ENCODE results near the gene GMNN. TPM values are rescaled to one million over a fixed set of nuclear protein-coding genes. Genes with fewer than 3 reads are reported as not detected.
A peak's percentile ranks its signal among the peaks of the same experiment; 100 is the strongest.

GMNN gene
- total and polyA plus RNA-seq, 4 donors = 11.4 to 18.3 (median 13.8) TPM

DNA sequence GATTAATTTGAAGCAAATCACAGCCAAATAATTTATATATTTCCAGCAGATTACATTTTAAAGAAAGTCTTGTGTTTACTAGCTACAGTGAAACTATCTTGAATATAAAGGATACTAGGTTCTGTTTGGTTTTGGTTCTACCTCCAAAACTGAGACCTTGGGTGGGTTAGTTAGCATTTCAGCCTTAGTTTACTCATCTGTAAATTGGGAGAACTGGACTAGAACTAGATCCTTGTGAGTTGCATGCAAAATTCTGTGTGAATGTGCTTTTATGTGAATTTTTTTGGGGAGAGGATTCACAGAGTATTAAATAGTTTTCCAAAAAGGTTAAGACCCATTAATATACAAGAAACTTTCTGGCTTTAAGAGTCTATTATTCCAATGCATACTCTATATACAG, 4.1 kb downstream of the GMNN start:
- Histone ChIP-seq H3K36me3 (ENCODE audit: control insufficient read depth in 4 of 4, insufficient read depth in 4 of 4, low read length in 4 of 4) (peaks cover 3 to 14% (median 4%) of the 10 kb centered on the region in 4 donors), H3K9me3 (ENCODE audit: control insufficient read depth in 4 of 4, insufficient read depth in 3 of 4, low read length in 3 of 4) (no peaks in the 10 kb centered on the region), H3K9ac (ENCODE audit: insufficient read depth in 1 of 2, low read length in 2 of 2) (no peak overlapping the region), H3K4me1 (ENCODE audit: control insufficient read depth in 5 of 5, insufficient read depth in 5 of 5, low read length in 5 of 5) (peaks cover 0 to 13% (median 7%) of the 10 kb centered on the region in 5 donors), H3K4me3 (no peak overlapping the region), H3K27me3 (ENCODE audit: control insufficient read depth in 3 of 3, insufficient read depth in 3 of 3, low read length in 2 of 3) (no peaks in the 10 kb centered on the region), H3K27ac (ENCODE audit: low read depth in 1 of 2, low read length in 1 of 2) (no peak overlapping the region)
- DNase-seq (no peak), ATAC-seq (ENCODE audit: insufficient read depth, low FRiP score) (no peak)
- TF ChIP-seq, protein P1, sequence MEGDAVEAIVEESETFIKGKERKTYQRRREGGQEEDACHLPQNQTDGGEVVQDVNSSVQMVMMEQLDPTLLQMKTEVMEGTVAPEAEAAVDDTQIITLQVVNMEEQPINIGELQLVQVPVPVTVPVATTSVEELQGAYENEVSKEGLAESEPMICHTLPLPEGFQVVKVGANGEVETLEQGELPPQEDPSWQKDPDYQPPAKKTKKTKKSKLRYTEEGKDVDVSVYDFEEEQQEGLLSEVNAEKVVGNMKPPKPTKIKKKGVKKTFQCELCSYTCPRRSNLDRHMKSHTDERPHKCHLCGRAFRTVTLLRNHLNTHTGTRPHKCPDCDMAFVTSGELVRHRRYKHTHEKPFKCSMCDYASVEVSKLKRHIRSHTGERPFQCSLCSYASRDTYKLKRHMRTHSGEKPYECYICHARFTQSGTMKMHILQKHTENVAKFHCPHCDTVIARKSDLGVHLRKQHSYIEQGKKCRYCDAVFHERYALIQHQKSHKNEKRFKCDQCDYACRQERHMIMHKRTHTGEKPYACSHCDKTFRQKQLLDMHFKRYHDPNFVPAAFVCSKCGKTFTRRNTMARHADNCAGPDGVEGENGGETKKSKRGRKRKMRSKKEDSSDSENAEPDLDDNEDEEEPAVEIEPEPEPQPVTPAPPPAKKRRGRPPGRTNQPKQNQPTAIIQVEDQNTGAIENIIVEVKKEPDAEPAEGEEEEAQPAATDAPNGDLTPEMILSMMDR (IDR thresholded peaks at IDR 0.05; ENCODE audit: control extremely low read depth, extremely low read depth) = no peak

DNA sequence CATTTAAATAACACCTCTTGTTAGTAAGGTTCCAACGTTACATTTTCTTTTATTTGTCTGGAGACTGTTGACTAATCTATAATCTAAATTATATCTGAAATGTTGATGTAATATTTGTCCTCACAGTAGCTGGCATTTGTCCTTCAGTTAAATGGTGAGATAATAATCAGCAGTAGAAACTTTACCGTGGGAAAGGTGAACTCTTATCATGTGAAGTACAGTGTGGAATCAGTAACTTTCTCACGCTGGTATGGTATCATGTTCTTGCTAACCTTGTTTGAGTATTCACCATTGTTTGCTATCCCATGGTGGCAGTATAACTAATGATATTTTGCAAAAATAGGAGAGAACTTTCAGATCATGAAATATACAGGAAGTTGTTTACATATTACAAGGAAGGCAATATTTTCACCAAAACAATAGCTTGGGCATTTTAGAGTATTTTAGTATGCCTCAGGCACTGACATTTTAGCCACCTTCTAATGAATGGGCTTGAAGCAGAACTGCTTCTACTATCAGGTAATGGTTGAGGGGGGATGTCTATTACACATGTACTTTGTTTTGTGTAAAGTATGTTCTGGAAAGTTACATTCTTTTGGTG, 4.8 kb downstream of the GMNN start:
- Histone ChIP-seq H3K4me3 (no peak overlapping the region), H3K27ac (ENCODE audit: low read depth in 1 of 2, low read length in 1 of 2) (no peak overlapping the region), H3K27me3 (ENCODE audit: control insufficient read depth in 3 of 3, insufficient read depth in 3 of 3, low read length in 2 of 3) (no peaks in the 10 kb centered on the region), H3K36me3 (ENCODE audit: control insufficient read depth in 4 of 4, insufficient read depth in 4 of 4, low read length in 4 of 4) (peaks cover 3 to 14% (median 4%) of the 10 kb centered on the region in 4 donors), H3K4me1 (ENCODE audit: control insufficient read depth in 5 of 5, insufficient read depth in 5 of 5, low read length in 5 of 5) (peaks cover 0 to 13% (median 5%) of the 10 kb centered on the region in 5 donors), H3K9me3 (ENCODE audit: control insufficient read depth in 4 of 4, insufficient read depth in 3 of 4, low read length in 3 of 4) (no peaks in the 10 kb centered on the region), H3K9ac (ENCODE audit: insufficient read depth in 1 of 2, low read length in 2 of 2) (no peak overlapping the region)
- 51 to 59% methylated on average over 3 of the region's 3 CpGs for WGBS, 2 donors
- DNase-seq = peak in 1 of 3 donors; percentile 42
- TF ChIP-seq, protein P1 (IDR thresholded peaks at IDR 0.05; ENCODE audit: control extremely low read depth, extremely low read depth) = no peak
- ATAC-seq (ENCODE audit: insufficient read depth, low FRiP score) = no peak

DNA sequence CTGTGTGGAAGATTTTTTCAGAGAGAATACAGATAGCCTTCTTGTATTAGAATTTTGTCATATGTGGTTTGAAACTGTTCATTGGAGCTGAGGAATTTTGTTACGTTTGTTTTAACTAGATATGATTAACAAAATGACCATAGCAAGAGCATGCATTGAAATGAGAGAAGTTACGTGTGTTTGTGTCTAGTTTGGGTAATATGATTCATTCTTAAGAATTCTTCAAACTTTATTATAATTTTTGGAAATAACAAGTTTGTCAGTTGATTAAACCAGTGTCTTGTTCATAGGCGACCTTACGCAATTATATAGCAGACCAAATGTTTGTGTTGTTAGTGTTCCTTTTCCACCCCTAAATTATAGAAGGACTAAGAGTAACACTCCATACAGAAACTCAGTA, 5.5 kb downstream of the GMNN start:
- no peak overlapping the region for H3K9ac ChIP-seq (ENCODE audit: insufficient read depth in 1 of 2, low read length in 2 of 2)
- no peak overlapping the region for H3K4me3 ChIP-seq
- H3K4me1 ChIP-seq (ENCODE audit: control insufficient read depth in 5 of 5, insufficient read depth in 5 of 5, low read length in 5 of 5) = peaks cover 0 to 13% (median 5%) of the 10 kb centered on the region in 5 donors
- no peak for DNase-seq
- no peaks in the 10 kb centered on the region for H3K9me3 ChIP-seq (ENCODE audit: control insufficient read depth in 4 of 4, insufficient read depth in 3 of 4, low read length in 3 of 4)
- peaks cover 0 to 14% (median 4%) of the 10 kb centered on the region in 4 donors for H3K36me3 ChIP-seq (ENCODE audit: control insufficient read depth in 4 of 4, insufficient read depth in 4 of 4, low read length in 4 of 4)
- no peak overlapping the region for H3K27ac ChIP-seq (ENCODE audit: low read depth in 1 of 2, low read length in 1 of 2)
- ATAC-seq (ENCODE audit: insufficient read depth, low FRiP score) = no peak
- WGBS, 2 donors = 92 to 94% methylated on average over 4 of the region's 4 CpGs
- TF ChIP-seq, protein P1 (IDR thresholded peaks at IDR 0.05; ENCODE audit: control extremely low read depth, extremely low read depth) = no peak
- no peaks in the 10 kb centered on the region for H3K27me3 ChIP-seq (ENCODE audit: control insufficient read depth in 3 of 3, insufficient read depth in 3 of 3, low read length in 2 of 3)
